HepG2 (cell line): Measurements from ENCODE around the gene SLC17A9. TPM values are rescaled to one million over a fixed set of nuclear protein-coding genes. Genes with fewer than 3 reads are reported as not detected.

ENCODE experiments used
- JUNB ChIP-seq: sonication (generic); formaldehyde crosslinking; IDR thresholded peaks from 2 replicates; pipeline ENCODE4 v1.8.0; 2022; ENCODE audit warnings: missing genetic modification reagents, mild to moderate bottlenecking, borderline replicate concordance
- KIAA2018 ChIP-seq: sonication (generic); formaldehyde crosslinking; IDR thresholded peaks from 2 replicates; pipeline ENCODE4 v1.5.0; 2020; ENCODE audit warnings: mild to moderate bottlenecking, missing genetic modification reagents, borderline replicate concordance
- MXD4 ChIP-seq: IDR thresholded peaks from 2 replicates; pipeline ENCODE4 v1.6.1; 2016; ENCODE audit warnings: mild to moderate bottlenecking, missing biosample characterization, missing genetic modification reagents
- PRDM15 ChIP-seq: sonication (generic); formaldehyde crosslinking; IDR thresholded peaks from 2 replicates; pipeline ENCODE4 v1.4.0; 2020; ENCODE audit warnings: missing genetic modification reagents
- RNF219 ChIP-seq: sonication (generic); formaldehyde crosslinking; IDR thresholded peaks from 2 replicates; pipeline ENCODE4 v1.5.0; 2020; ENCODE audit warnings: mild to moderate bottlenecking, missing genetic modification reagents
- SALL2 ChIP-seq: sonication (generic); formaldehyde crosslinking; IDR thresholded peaks from 2 replicates; pipeline ENCODE4 v1.8.1; 2023; ENCODE audit warnings: mild to moderate bottlenecking, missing genetic modification reagents, inconsistent platforms
- TBL1XR1 ChIP-seq: fragments of 150-350 bp; IDR thresholded peaks from 2 replicates; pipeline ENCODE4 v1.6.1; 2014; ENCODE audit warnings: borderline replicate concordance, low read length; ENCODE audit not compliant: partially characterized antibody
- ZNF44 ChIP-seq: sonication (generic); formaldehyde crosslinking; IDR thresholded peaks from 2 replicates; pipeline ENCODE4 v1.5.1; 2020; ENCODE audit warnings: mild to moderate bottlenecking, missing genetic modification reagents
- ZNF782 ChIP-seq: sonication (generic); formaldehyde crosslinking; IDR thresholded peaks from 2 replicates; pipeline ENCODE4 v1.4.0; 2020; ENCODE audit warnings: missing genetic modification reagents, mild to moderate bottlenecking, borderline replicate concordance
- ZNF883 ChIP-seq: sonication (generic); formaldehyde crosslinking; IDR thresholded peaks from 2 replicates; pipeline ENCODE4 v1.5.1; 2020; ENCODE audit warnings: mild to moderate bottlenecking, missing genetic modification reagents; ENCODE audit errors: not compliant biosample characterization
- polyA plus RNA-seq, 8 experiments: library from polyadenylated mRNA; depleted of rRNA in 3 of 8; stranded (reverse) in 7 of 8; unstranded in 1 of 8; fragments of >200 nt; fragmentation: Illumina TruSeq in 4 of 8; extraction: Trizol in 4 of 8; gene quantifications; 2 replicates each; pipeline versions ENCODE4 v1.2.1 to v1.2.3, GENCODE V29; 2011 to 2016; ENCODE audit warnings: low read depth in 4 of 8, missing spikeins in 1 of 8, mixed read lengths in 1 of 8; ENCODE audit not compliant: insufficient read depth in 1 of 8
- total RNA-seq, 5 experiments: library from RNA; depleted of rRNA; stranded (reverse); fragments of >200 nt; fragmentation: Illumina TruSeq; extraction: Trizol; gene quantifications; 2 replicates each; pipeline ENCODE4 v1.2.3, GENCODE V29; 2016; ENCODE audit warnings: low read depth in 1 of 5

The SLC17A9 gene
- total and polyA plus RNA-seq, 2 of the 13 experiments (the other 11 are each of a cell fraction or from before 2014, with no cell fraction given): 110 to 191 TPM

GRCh38 chr20:62925420-62926228, 26.9 kb upstream of the SLC17A9 start (continued):
- TF ChIP-seq RNF219 (CRISPR knock-in tag): 0 out of 2 replicates have a peak, but pooled peaks have one; percentile 40
- TF ChIP-seq SALL2 (CRISPR knock-in tag): no peak
- TF ChIP-seq ZNF782: peak; percentile 39; the same call in 1 of the 2 replicates
- TF ChIP-seq KIAA2018 (CRISPR knock-in tag): no peak
- TF ChIP-seq TBL1XR1: no peak
- TF ChIP-seq MXD4 (CRISPR knock-in tag): no peak
- TF ChIP-seq PRDM15 (CRISPR knock-in tag): 0 out of 2 replicates have a peak, but pooled peaks have one; percentile 36
- no peak for TF ChIP-seq ZNF44
- TF ChIP-seq ZNF883 (CRISPR knock-in tag): peak; percentile 84
- TF ChIP-seq JUNB (CRISPR knock-in tag): no peak
